Mesendoderm (in vitro differentiated cells): ENCODE data around the gene RERE.
A peak's percentile ranks its signal among the peaks of the same experiment; 100 is the strongest.

ENCODE experiments used
- DNase-seq: peaks from one replicate; pipeline ENCODE4 v3.0.0; 2013
- H2AK5ac ChIP-seq: 2 replicates; pipeline ENCODE4 v1.6.1; 2013; ENCODE audit warnings: low read length, inconsistent platforms
- H2BK120ac ChIP-seq: 2 replicates; pipeline ENCODE4 v1.6.1; 2013; ENCODE audit warnings: low read depth, mild to moderate bottlenecking, low read length, moderate library complexity, mixed read lengths
- H2BK15ac ChIP-seq: replicated peaks from 2 replicates; pipeline ENCODE4 v1.6.1; 2013; ENCODE audit warnings: low read depth, mild to moderate bottlenecking, moderate library complexity
- H2BK5ac ChIP-seq: 2 replicates; pipeline ENCODE4 v1.6.1; 2013; ENCODE audit warnings: low read length, inconsistent platforms
- H3K18ac ChIP-seq: 2 replicates; pipeline ENCODE4 v1.6.1; 2013; ENCODE audit warnings: mild to moderate bottlenecking, low read length, mixed read lengths
- H3K23ac ChIP-seq: one replicate; pipeline ENCODE4 v1.6.1; 2013; ENCODE audit warnings: low read length
- H3K27ac ChIP-seq: 2 replicates; pipeline ENCODE4 v1.5.1; 2013; ENCODE audit warnings: low read depth, mild to moderate bottlenecking, inconsistent platforms, low read length, moderate library complexity
- H3K27me3 ChIP-seq: 2 replicates; pipeline ENCODE4 v1.6.1; 2013; ENCODE audit warnings: low read length, control low read depth, mild to moderate bottlenecking, inconsistent platforms; ENCODE audit not compliant: insufficient read depth, poor library complexity
- H3K36me3 ChIP-seq: 2 replicates; pipeline ENCODE4 v1.6.1; 2013; ENCODE audit warnings: low read length, inconsistent platforms; ENCODE audit not compliant: control insufficient read depth, insufficient read depth
- H3K4ac ChIP-seq: one replicate; pipeline ENCODE4 v1.6.1; 2013; ENCODE audit warnings: low read depth, mild to moderate bottlenecking, low read length, moderate library complexity
- H3K4me1 ChIP-seq: 2 replicates; pipeline ENCODE4 v1.6.1; 2013; ENCODE audit warnings: low read depth, low read length, inconsistent platforms; ENCODE audit not compliant: control insufficient read depth
- H3K4me2 ChIP-seq: 2 replicates; pipeline ENCODE4 v1.6.1; 2013; ENCODE audit warnings: low read length
- H3K4me3 ChIP-seq: 2 replicates; pipeline ENCODE4 v1.5.1; 2013; ENCODE audit warnings: mild to moderate bottlenecking, low read length
- H3K56ac ChIP-seq: one replicate; pipeline ENCODE4 v1.6.1; 2013; ENCODE audit warnings: low read length
- H3K79me1 ChIP-seq: 2 replicates; pipeline ENCODE4 v1.6.1; 2013; ENCODE audit warnings: low read length, inconsistent platforms
- H3K79me2 ChIP-seq: 2 replicates; pipeline ENCODE4 v1.6.1; 2013; ENCODE audit warnings: mild to moderate bottlenecking, low read length; ENCODE audit not compliant: control insufficient read depth, insufficient read depth
- H3K9ac ChIP-seq: 2 replicates; pipeline ENCODE4 v1.6.1; 2013; ENCODE audit warnings: low read length, inconsistent platforms
- H4K5ac ChIP-seq: one replicate; pipeline ENCODE4 v1.6.1; 2013; ENCODE audit warnings: low read length
- H4K8ac ChIP-seq: one replicate; pipeline ENCODE4 v1.6.1; 2013; ENCODE audit warnings: low read depth, mild to moderate bottlenecking, control low read depth, low read length, moderate library complexity
- WGBS: extraction: QIAGEN DNeasy Blood & Tissue Kit; methylation state at CpG from one replicate; pipeline ENCODE4 v1.1.7; 2013; ENCODE audit warnings: low lambda C conversion rate, missing lambda C conversion rate; ENCODE audit not compliant: insufficient coverage; ENCODE audit errors: extremely low coverage; 5-methylcytosine and 5-hydroxymethylcytosine counted together

Gene RERE

DNA sequence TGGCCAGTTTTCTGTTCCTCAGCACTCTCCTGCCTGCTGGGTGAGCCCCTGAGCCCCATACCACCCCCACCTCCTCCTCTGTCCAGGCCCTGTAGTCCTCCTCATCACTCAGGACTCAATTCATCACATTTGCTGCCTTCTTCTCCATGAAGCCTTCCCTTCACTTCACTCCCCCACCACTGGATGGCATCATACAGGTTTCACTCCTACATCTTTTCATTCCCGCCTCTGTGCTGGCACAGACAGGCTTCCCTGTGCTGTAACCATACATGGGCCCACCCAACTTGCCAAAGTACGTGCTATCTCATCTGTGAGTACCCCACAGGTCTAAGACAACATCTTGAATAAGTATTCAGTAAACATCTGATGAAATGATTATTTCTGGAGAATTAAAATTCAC, 442.6 kb downstream of the RERE start:
- Histone ChIP-seq H3K56ac (no peak overlapping the region), H4K8ac (no peak overlapping the region), H4K5ac (no peak overlapping the region), H3K4ac (no peak overlapping the region), H3K9ac (no peak overlapping the region), H2BK15ac (no peak overlapping the region), H3K27ac (no peak overlapping the region), H2BK120ac (no peak overlapping the region), H3K4me1 (peaks cover 10% of the 10 kb centered on the region), H3K4me3 (no peak overlapping the region), H3K18ac (no peak overlapping the region), H3K79me1 (peaks cover 29% of the 10 kb centered on the region), H3K23ac (no peak overlapping the region), H3K4me2 (no peak overlapping the region), H3K36me3 (no peaks in the 10 kb centered on the region), H2AK5ac (no peak overlapping the region), H2BK5ac (no peak overlapping the region), H3K27me3 (no peaks in the 10 kb centered on the region), H3K79me2 (peaks cover 38% of the 10 kb centered on the region)
- DNase-seq: peak; percentile 82
- no CpG with 5 or more reads among the region's 2 CpGs for WGBS

- Histone ChIP-seq H4K5ac (no peak overlapping the region), H2BK15ac (no peak overlapping the region), H3K27me3 (no peaks in the 10 kb centered on the region), H3K4me2 (no peak overlapping the region), H3K36me3 (no peaks in the 10 kb centered on the region), H3K27ac (no peak overlapping the region), H3K18ac (no peak overlapping the region), H2AK5ac (no peak overlapping the region), H2BK5ac (no peak overlapping the region), H4K8ac (no peak overlapping the region), H2BK120ac (no peak overlapping the region), H3K4me3 (no peak overlapping the region), H3K4me1 (peaks cover 10% of the 10 kb centered on the region), H3K23ac (no peak overlapping the region), H3K56ac (no peak overlapping the region), H3K79me1 (peaks cover 28% of the 10 kb centered on the region), H3K79me2 (peaks cover 34% of the 10 kb centered on the region), H3K4ac (no peak overlapping the region), H3K9ac (no peak overlapping the region)
- WGBS: no CpG with 5 or more reads among the region's 5 CpGs
- DNase-seq: no peak
These were observed 443.1 kb downstream of the RERE start for GRCh38 chr1:8374356-8374755.

DNA sequence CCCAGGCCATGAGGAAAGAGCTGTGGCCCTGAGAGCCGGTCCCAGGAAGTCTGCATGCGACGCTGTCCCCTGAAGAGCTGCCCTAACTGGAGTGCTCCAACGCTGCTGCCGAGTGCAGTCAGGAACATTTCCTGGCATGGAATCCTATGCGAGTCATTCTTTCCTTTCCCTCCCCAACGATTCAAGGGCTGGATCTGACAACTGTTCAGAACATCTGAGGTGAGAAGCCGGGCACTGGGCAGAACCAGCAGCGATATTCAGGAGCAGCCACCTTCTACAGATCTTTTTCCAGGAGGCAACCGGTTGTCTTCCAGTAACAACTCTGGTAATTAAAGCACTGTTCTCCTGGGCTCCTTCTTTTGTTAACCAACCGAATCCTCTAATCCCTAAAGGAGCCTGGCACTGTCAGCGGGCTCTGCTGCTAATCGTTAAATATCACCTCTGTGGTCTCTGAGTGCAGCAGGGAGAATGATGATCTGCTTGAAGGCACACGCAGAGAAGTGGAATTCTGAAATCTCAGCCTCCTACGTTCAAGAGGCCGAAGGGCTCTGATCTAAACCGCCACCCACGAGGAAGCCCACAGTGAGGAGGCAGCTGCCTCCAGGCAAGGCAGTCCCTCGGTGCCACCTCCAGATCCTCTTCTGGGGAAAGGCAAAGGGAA, 443.7 kb downstream of the RERE start:
- H2BK120ac ChIP-seq: no peak overlapping the region
- peak overlapping the region; percentile 27 for H3K56ac ChIP-seq
- no peaks in the 10 kb centered on the region for H3K27me3 ChIP-seq
- no peak overlapping the region for H4K5ac ChIP-seq
- H3K4me1 ChIP-seq: peaks cover 10% of the 10 kb centered on the region
- no peaks in the 10 kb centered on the region for H3K36me3 ChIP-seq
- no peak overlapping the region for H3K18ac ChIP-seq
- no CpG with 5 or more reads among the region's 19 CpGs for WGBS
- peaks cover 23% of the 10 kb centered on the region for H3K79me1 ChIP-seq
- no peak overlapping the region for H3K9ac ChIP-seq
- H3K27ac ChIP-seq: no peak overlapping the region
- no peak overlapping the region for H2BK5ac ChIP-seq
- H3K4me3 ChIP-seq: no peak overlapping the region
- H2AK5ac ChIP-seq: no peak overlapping the region
- no peak overlapping the region for H3K23ac ChIP-seq
- H2BK15ac ChIP-seq: no peak overlapping the region
- no peak overlapping the region for H4K8ac ChIP-seq
- H3K79me2 ChIP-seq: peaks cover 28% of the 10 kb centered on the region
- no peak overlapping the region for H3K4me2 ChIP-seq
- peak; percentile 56 for DNase-seq
- no peak overlapping the region for H3K4ac ChIP-seq

DNA sequence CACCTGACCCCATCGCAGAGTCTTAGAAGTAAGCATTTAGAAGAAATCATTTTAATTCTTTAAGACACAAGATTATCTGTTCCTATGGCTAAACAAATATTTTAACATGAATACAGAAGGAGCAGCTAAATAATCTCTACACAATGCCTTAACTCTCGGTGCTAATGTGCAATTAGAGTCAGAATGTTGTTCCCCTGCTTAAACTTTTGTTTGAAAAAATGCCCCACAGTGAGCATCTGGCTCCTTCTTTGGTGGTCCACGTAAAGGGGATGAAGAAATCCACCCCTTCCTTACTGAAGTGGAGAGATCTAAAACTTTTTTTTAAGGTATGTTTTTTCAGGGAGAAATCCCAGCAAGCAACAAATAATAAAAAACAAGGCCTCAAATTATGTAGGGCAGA, 444.3 kb downstream of the RERE start:
- Histone ChIP-seq H3K23ac (no peak overlapping the region), H3K4me3 (no peak overlapping the region), H2BK5ac (no peak overlapping the region), H3K18ac (no peak overlapping the region), H3K56ac (peak overlapping the region; percentile 27), H4K5ac (no peak overlapping the region), H4K8ac (no peak overlapping the region), H3K79me1 (peaks cover 20% of the 10 kb centered on the region), H2BK15ac (no peak overlapping the region), H3K36me3 (no peaks in the 10 kb centered on the region), H3K9ac (no peak overlapping the region), H3K4me2 (no peak overlapping the region), H3K4ac (no peak overlapping the region), H3K79me2 (peaks cover 24% of the 10 kb centered on the region), H3K27ac (no peak overlapping the region), H3K27me3 (no peaks in the 10 kb centered on the region), H3K4me1 (peaks cover 10% of the 10 kb centered on the region), H2AK5ac (no peak overlapping the region), H2BK120ac (no peak overlapping the region)
- no CpG with 5 or more reads among the region's 3 CpGs for WGBS
- no peak for DNase-seq

- no CpG with 5 or more reads among the region's 9 CpGs for WGBS
- Histone ChIP-seq H2AK5ac (no peak overlapping the region), H3K79me2 (peaks cover 26% of the 10 kb centered on the region), H3K27me3 (no peaks in the 10 kb centered on the region), H3K4me2 (no peak overlapping the region), H3K4me1 (peaks cover 13% of the 10 kb centered on the region), H2BK15ac (no peak overlapping the region), H4K8ac (no peak overlapping the region), H3K18ac (no peak overlapping the region), H3K4me3 (no peak overlapping the region), H3K23ac (no peak overlapping the region), H3K79me1 (peaks cover 26% of the 10 kb centered on the region), H3K4ac (no peak overlapping the region), H2BK5ac (no peak overlapping the region), H3K27ac (no peak overlapping the region), H3K36me3 (no peaks in the 10 kb centered on the region), H3K9ac (peak overlapping the region; percentile 7), H2BK120ac (no peak overlapping the region), H4K5ac (no peak overlapping the region), H3K56ac (no peak overlapping the region)
- DNase-seq: peak; percentile 32
These were observed 446.0 kb downstream of the RERE start for GRCh38 chr1:8371372-8371991.
